Skin epidermis (tissue), 12 donors: ENCODE results near the gene CEACAM16.
"Not testable (repeated sequence)": the region's sequence is repeated elsewhere in the genome, so short reads cannot be mapped to it uniquely, and the experiment has no call there.

Source experiments
- H3K27ac ChIP-seq, 21 experiments: fragments of 200-600 bp; sonication (generic) in 11 of 21; one replicate each; pipeline ENCODE4 v1.5.0; 2020; ENCODE audit warnings: mild to moderate bottlenecking in 3 of 21, inconsistent platforms in 2 of 21, moderate library complexity in 2 of 21
- H3K4me3 ChIP-seq, 7 experiments: fragments of 200-600 bp; sonication (generic) in 2 of 7; one replicate each; pipeline ENCODE4 v1.5.0; 2020; ENCODE audit warnings: inconsistent platforms in 2 of 7, mild to moderate bottlenecking in 2 of 7, moderate library complexity in 1 of 7

The CEACAM16 gene

DNA sequence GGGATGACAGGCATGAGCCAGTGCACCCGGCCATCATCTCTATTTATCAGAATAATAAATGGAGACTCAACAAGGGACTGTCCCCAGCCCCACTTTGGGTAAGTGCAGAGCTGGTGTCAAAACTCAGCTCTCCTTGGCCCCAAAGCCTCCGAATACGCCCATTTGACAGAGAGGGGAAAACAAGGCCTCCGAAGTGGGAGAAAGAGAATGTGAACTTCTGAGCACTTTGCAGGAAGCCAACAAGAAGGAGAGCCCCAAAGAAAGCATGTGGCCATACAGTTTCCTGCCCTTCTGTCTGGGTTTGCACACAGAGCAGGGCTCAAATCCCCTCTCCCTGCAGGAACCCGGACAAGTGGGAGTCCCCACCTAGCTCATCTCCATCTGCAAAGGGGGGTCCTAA is 1.6 kb downstream of the CEACAM16 start:
- no peak overlapping the region for H3K27ac ChIP-seq
- no peak overlapping the region for H3K4me3 ChIP-seq

DNA sequence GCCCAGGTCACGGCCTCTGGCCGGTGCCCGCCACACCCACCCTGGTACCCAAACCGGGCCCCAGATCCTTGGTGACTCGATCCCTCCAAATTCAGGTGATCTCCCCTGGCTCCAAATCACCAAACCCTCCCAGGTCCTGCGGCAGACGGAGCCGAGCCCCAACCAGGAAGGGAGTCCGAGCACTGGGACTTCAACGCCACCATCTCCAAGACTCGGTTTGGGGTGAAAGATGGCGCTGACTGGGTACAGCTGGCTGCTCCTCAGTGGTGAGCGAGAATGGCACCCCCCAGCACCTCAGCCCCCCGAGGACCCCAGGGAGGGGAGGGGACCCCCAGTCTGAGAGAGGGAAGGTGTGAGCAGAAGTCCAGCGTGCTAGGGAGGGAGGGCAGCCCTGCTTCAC is 2.3 kb downstream of the CEACAM16 start:
- Histone ChIP-seq H3K4me3 (no peak overlapping the region), H3K27ac (no peak overlapping the region)

DNA sequence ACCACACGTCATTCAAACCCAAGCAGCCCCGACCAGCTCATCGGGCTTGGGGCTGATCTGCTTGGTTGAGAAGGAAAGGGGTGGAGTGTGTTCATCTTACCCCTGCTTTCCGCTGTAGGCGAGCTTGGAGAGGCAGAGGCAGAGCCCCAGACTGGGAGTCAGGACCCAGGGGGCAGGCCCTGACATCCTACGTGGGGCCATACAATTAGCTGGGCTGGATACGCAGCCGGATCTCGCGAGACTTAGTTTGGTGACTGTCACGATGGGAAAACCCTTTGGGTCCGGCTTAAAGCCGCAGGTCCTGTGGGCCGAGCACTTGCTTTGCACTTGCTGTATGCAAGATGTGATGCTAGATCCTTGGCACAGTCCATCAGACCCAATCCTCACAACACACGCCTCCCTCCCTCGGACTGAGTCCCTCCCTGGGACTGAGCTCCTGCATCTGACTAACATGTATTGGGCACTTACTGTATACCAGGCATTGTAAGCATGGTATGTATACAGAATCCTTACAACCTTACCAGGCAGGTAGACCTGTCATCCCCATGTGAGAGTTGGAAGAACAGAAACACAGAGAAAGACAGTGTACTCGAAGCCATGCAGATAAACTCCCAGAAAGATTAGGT is 3.7 kb downstream of the CEACAM16 start:
- Histone ChIP-seq H3K4me3 (no peak overlapping the region), H3K27ac (no peak overlapping the region)

DNA sequence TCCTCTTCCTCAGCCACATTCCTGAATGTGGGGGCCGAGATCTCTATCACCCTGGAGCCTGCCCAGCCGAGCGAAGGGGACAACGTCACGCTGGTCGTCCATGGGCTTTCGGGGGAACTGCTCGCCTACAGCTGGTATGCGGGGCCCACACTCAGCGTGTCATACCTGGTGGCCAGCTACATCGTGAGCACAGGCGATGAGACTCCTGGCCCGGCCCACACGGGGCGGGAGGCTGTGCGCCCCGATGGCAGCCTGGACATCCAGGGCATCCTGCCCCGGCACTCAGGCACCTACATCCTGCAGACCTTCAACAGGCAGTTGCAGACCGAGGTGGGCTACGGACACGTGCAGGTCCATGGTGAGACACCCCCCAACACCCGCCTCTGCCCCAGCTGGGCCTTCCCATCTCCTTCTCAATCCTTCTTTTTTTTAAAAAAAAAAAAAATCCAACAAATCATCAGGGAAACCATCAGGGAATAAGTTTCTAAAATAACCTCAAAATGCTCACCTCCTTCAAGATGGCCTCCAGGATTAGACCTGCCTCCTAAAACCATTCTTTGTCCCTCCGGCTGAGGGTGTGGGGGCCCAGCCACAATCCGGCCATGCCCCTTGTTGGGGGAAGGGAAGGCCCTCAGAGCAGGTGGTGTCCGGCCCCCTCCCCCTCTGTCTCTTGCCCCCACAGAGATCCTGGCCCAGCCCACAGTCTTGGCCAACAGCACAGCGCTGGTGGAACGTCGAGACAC is 4.6 kb downstream of the CEACAM16 start:
- H3K4me3 ChIP-seq = no peak overlapping the region
- no peak overlapping the region for H3K27ac ChIP-seq

DNA sequence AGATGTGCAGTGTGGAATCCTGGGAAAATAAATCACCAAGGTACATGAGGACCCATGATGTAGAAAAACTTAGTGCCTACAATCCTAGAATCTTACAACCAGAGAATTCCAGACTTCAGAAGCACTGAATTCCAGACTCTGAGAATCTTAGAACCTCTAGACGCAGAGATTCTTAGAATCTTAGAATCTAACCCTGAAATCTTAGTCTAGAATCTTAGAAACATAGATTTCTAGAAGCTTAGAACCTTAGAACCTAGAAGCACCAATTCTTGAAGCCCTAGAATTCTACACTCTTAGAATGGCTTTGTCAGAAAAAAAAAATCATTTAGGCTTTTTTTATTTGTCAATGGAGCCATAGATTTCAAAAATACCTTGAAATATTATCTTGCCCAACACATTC is 6.0 kb downstream of the CEACAM16 start:
- no peak overlapping the region for H3K4me3 ChIP-seq
- H3K27ac ChIP-seq = no peak overlapping the region

DNA sequence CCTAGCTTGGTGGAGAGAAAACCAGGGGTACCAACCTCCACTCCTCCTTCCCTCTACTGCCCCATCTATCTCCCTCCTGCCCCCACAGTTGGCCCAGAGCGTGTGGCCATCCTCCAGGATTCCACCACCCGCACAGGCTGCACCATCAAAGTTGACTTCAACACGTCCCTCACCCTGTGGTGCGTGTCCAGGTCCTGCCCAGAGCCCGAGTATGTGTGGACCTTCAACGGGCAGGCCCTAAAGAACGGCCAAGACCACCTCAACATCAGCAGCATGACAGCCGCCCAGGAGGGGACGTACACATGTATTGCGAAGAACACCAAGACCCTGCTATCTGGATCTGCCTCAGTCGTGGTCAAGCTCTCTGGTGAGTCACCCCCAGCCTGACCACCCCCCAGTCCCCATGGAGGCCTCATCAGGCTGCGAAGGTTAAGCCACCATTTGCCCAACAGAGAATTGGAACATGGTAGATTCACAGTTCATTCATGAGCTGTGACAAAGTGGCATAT is 6.6 kb downstream of the CEACAM16 start:
- Histone ChIP-seq H3K27ac (no peak overlapping the region), H3K4me3 (no peak overlapping the region)

DNA sequence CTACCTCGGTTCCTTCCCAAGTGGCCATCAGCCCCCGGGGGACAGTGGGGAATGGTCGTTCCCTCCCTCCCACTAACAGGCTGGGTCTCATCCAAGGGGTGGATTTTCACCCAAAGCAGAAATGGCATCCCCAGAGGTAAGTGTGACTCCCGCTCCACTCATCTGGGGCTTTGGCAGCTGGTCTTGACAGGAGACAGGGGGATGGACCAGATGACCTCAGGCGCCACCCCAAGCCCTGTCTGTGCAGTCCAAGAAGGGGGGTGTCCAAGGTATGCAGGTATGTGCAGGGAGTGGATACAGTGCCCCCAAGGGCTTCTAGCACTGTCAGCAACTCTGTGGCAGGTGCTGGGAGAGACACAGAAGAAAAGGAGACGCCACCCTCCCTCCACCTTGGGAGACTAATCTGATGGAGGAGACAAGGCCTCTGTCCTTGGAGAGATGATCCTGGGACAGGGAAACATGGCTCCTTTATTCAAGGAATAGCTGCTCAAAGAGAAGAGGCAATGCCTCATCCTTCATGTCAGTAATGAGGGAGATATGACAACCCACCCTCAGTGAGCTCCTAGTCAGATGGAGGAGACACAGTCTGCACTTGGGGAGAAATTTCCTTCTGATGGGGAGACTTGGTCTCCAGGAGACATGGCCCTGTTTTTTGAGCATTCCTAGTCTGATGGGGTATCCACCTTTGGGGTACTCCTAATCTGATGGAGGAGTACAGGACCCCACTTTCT is 7.7 kb downstream of the CEACAM16 start:
- Histone ChIP-seq H3K27ac (no peak overlapping the region), H3K4me3 (no peak overlapping the region)

DNA sequence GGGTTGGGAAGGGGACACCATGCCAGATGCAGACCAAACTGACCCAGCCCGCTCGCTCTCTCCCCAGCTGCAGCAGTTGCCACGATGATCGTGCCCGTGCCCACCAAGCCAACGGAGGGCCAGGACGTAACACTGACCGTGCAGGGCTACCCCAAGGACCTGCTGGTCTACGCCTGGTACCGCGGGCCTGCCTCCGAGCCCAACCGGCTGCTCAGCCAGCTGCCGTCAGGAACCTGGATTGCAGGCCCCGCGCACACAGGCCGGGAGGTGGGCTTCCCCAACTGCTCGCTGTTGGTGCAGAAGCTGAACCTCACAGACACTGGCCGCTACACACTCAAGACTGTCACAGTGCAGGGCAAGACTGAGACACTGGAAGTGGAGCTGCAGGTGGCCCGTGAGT is 8.8 kb downstream of the CEACAM16 start:
- Histone ChIP-seq H3K27ac (no peak overlapping the region), H3K4me3 (no peak overlapping the region)

DNA sequence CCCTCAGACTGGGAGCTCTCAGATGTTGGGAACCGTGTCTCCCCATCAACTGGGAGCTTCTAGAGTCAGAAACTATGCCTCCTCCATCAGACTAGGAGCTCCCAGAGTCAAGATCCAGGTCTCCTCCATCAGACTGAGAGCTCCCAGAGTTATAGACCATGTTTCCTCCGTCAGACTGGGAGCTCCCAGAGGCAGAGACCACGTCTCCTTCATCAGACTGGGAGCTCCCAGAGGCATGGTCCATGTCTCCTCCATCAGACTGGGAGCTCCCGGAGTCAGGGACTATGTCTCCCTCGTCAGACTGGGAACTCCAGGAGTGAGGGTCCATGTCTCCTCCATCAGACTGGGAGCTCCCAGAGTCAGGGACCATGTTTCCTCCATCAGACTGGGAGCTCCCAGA is 10.0 kb downstream of the CEACAM16 start:
- no peak overlapping the region for H3K27ac ChIP-seq
- no peak overlapping the region for H3K4me3 ChIP-seq

DNA sequence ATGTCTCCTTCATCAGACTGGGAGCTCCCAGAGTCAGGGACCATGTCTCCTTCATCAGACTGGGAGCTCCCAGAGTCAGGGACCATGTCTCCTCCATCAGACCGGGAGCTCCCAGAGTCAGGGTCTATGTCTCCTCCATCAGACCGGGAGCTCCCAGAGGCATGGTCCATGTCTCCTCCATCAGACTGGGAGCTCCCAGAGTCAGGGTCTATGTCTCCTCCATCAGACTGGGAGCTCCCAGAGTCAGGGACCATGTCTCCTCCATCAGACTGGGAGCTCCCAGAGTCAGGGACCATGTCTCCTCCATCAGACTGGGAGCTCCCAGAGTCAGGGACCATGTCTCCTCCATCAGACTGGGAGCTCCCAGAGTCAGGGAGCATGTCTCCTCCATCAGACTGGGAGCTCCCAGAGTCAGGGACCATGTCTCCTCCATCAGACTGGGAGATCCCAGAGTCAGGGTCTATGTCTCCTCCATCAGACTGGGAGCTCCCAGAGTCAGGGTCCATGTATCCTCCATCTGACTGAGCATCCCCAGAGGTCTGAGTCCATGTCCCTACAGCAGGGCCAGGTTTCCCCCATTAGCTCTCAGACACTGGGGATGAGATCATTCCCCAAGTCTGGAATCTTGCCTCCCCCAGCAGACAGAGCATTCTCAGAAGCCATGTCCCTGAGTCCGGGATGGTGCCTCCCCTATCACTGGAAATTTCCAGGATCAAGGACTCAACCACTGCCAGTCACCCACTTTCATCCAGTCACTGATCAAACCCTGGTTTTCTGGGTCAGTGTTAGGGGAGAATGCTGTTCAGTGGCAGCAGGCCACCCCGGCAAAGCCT is 10.7 kb downstream of the CEACAM16 start:
- not testable (repeated sequence) for H3K27ac ChIP-seq, H3K4me3 ChIP-seq

DNA sequence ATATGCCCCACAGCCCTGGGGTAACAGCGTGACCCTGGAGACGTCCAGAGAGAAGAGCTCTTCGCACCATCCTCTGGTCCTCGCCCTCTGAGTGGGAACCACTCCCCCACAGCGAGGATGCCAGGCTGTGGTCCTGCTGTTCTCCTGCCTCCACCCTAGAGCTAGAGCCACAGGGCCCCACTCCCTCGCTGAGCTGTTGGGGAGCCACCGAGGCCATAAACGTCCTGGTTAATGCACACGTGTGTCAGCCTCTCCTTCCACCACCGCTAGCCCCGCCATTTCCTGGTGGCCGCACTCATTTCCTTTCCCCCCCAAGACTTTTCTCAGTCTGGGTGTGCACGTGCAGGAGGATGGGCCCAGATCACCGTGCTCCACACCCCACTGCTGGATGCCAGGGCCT is 11.5 kb downstream of the CEACAM16 start:
- no peak overlapping the region for H3K4me3 ChIP-seq
- H3K27ac ChIP-seq = no peak overlapping the region

DNA sequence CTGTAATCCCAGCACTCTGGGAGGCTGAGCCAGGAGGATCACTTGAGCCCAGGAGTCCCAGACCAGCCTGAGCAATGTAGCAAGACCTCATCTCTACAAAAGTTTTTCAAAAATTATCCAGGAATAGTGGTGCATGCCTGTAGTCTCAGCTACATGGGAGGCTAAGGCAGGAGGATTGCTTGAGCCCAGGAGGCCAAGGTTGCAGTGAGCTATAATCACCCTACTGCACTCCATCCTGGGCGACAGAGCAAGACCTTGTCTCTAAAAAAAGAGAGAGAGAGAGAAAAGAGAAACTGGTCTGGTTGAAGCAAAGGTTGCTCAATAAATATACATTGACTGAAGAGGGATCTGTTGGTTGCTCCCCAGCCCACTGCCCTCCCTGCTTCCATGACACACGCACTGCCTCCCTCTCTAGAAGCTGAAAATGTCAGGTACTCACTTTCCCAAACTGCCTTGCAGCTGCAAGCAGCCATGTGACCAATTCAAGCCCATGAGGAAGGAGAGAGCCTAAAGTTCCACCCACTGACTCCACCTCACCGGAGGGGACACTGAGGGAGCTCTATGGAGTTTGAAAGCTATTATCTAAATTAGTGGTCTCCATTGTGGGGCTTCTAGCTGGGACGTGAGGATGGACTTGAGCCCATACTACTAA is 14.0 kb downstream of the CEACAM16 start:
- no peak overlapping the region for H3K4me3 ChIP-seq

DNA sequence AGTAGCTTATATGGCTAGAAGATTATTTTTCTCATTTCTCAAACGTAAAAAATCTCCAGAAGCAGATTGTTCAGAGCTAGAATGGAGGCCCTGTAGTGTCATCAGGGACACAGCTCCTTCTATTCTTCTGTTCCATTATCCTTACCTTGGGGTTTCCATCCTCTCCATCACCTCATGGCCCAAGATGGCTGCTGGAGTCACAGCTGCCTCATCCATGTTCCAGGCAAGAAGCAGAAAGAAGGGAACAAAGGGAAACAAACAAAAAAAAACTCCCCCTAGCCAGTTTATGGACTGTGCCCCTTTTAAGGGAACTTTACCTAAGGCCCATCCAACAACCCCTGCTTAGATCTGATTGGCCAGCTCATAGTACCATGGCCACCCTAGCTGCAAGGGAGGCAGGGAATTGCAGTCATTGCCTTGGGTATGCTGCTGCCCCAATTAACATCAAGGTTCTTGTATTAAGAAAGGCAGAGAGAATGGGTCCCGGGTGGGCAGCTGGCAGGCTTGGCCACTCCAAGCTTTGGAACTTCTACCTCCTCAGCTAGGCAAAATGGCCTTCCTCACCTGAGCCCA is 15.7 kb downstream of the CEACAM16 start:
- Histone ChIP-seq H3K4me3 (no peak overlapping the region), H3K27ac (no peak overlapping the region)

More for the DNA sequence above, 14.0 kb downstream of the CEACAM16 start:
- no peak overlapping the region for H3K27ac ChIP-seq

DNA sequence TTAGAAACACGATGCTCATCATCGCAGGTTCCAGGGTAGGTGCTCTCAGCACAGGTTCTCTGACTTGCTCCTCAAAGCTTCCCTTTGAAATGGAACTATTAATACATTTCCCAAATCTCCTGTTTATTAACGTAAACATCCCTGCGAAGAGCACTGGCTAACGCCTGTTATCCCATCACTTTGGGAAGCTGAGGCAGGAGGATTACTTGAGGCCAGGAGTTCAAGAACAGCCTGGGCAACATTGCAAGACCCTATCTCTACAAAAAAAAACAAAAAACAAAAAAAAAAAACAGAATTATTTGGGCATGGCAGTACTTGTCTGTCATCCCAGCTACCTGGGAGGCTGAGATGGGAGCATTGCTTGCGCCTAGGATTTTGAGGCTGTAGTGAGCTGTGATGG is 18.7 kb downstream of the CEACAM16 start:
- peak overlapping the region in 4 of 21 experiments; percentile 35 to 72 (median 53) for H3K27ac ChIP-seq

DNA sequence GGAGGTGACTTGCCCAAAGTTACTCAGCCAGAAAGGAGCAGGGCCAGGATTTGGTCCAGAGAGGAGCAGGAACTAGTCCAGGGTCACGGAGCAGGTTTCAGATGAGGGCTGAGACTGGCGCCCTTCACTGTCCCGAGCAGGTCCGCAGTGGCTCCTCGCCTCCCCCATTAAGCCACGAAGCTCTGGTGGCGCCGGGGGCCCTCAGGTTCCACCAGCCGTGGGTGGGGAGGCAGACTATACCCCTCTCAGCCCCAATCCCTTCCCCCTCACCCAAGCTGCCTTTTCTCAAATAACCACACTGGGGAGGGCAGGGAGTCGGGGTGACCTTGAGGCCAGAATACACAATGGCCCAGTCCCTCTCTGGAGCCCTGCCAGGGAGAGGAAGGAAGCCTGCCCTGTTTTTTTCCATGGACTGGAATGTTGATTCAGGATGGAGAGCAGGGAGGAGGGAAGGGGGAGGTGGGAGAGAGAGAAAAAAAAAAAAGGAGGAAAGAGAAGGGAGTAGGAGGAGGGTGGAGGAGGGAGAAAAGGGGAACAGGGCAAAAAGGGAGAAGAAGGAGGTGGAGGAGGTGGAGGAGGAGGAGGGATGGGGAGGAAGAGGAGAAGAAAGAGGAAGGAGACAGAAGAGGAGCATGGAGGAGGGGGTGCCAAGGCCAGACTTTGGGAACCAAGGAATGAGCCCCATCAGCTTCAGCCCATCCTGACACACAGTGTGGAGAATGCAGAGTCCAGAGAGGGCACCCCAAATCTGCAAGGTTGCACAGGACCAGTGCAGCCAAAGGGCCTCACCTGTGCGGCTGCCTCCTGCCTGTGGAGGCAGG is 19.7 kb downstream of the CEACAM16 start:
- H3K27ac ChIP-seq = peak overlapping the region in 12 of 21 experiments; percentile 22 to 74 (median 40)
- no peak overlapping the region for H3K4me3 ChIP-seq

More for the DNA sequence above, 18.7 kb downstream of the CEACAM16 start:
- H3K4me3 ChIP-seq = no peak overlapping the region

DNA sequence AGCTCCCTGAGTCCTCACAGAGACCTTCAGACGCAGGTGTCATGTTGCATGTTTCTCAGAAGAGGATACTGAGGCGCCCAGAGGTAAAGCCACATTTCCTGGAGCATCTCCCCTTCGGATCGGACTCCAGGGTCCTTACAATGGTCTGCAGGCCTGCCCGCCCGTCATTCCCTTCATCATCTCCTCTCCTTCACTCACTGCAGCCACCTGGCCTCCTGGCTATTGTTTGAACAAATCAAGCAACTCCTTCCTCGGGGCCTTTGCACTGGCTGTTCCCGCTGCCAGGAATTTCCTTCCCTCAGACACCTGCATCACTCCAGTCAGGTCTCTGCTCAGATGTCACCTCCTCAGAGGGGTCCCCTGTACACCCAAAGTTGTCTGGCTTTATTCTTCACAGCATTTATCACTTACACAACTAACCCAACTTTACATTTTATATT is 20.3 kb downstream of the CEACAM16 start:
- H3K27ac ChIP-seq = peak overlapping the region in 1 of 21 experiments; percentile 72
- no peak overlapping the region for H3K4me3 ChIP-seq

DNA sequence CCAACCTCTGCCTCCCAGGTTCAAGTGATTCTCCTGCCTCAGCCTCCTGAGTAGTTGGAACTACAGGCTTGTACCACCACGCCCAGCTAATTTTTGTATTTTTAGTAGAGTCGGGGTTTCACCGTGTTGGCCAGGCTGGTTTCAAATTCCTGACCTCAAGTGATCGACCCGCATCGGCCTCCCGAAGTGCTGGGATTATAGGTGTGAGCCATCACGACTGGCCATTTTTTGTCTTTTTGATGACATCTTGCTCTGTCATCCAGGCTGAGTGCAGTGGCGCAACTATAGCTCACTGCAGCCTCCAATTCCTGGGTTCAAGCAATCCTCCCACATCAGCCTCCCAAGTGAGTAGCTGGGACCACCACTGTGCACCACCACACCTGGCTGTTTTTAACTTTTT is 21.4 kb downstream of the CEACAM16 start:
- not testable (repeated sequence) for H3K27ac ChIP-seq, H3K4me3 ChIP-seq

DNA sequence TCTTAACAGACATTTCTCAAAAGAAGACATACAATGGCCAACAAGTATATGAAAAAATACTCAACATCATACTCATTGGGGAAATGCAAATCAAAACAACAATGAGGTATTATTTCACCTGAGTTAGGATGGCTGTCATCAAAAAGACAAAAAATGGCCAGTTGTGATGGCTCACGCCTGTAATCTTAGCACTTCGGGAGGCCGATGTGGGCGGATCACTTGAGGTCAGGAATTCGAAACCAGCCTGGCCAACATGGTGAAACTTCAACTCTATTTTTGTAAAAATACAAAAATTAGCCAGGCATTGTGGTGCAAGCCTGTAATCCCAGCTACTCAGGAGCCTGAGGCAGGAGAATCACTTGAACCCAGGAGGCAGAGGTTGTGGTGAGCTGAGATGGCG is 22.0 kb downstream of the CEACAM16 start:
- Histone ChIP-seq H3K27ac (peak overlapping the region in 1 of 21 experiments; percentile 27), H3K4me3 (no peak overlapping the region)
